Epidermal melanocyte (primary cell): ENCODE data around the gene CRACR2B.
A peak's percentile ranks its signal among the peaks of the same experiment; 100 is the strongest.

Experiments
- DNase-seq: peaks from one replicate; pipeline ENCODE4 v3.0.0; 2011; ENCODE audit warnings: low spot score; ENCODE audit not compliant: insufficient read length

Gene CRACR2B

GRCh38 chr11:826227-826621, 1.5 kb upstream of the CRACR2B start:
- no peak for DNase-seq

- no peak for DNase-seq
Observed at GRCh38 chr11:826836-827145, 928 bp upstream of the CRACR2B start.

- DNase-seq: no peak
Observed at GRCh38 chr11:827146-827896, 398 bp upstream of the CRACR2B start.

- no peak for DNase-seq
Observed at GRCh38 chr11:828506-829175, 922 bp downstream of the CRACR2B start.

GRCh38 chr11:829176-829846, 1.6 kb downstream of the CRACR2B start:
- DNase-seq: no peak

GRCh38 chr11:829847-830294, 2.2 kb downstream of the CRACR2B start:
- DNase-seq: no peak

- peak; percentile 78 for DNase-seq
Observed at GRCh38 chr11:830295-831117, 2.8 kb downstream of the CRACR2B start.

GRCh38 chr11:831118-831864, 3.6 kb downstream of the CRACR2B start:
- DNase-seq: no peak

GRCh38 chr11:831961-832528, 4.3 kb downstream of the CRACR2B start:
- no peak for DNase-seq

- DNase-seq: peak; percentile 65
Observed at GRCh38 chr11:832529-833113, 4.9 kb downstream of the CRACR2B start, which contains the start of gene CD151. Gene CD151, plus strand, starts transcription at chr11:832952. Its CDS starts 3,118 bp downstream, at chr11:836070.

GRCh38 chr11:833114-833791, 5.5 kb downstream of the CRACR2B start:
- no peak for DNase-seq

- no peak for DNase-seq
Observed at GRCh38 chr11:833849-834311, 6.2 kb downstream of the CRACR2B start.

GRCh38 chr11:834371-835316, 6.9 kb downstream of the CRACR2B start:
- peak; percentile 57 for DNase-seq

- DNase-seq: no peak
Observed at GRCh38 chr11:836274-836673, 8.6 kb downstream of the CRACR2B start.

GRCh38 chr11:836700-837099, 9.0 kb downstream of the CRACR2B start:
- DNase-seq: no peak

- DNase-seq: no peak
Observed at GRCh38 chr11:837189-837989, 9.7 kb downstream of the CRACR2B start.

GRCh38 chr11:837990-838307, 10.2 kb downstream of the CRACR2B start:
- DNase-seq: no peak
